RWPE2 (cell line): Measurements from ENCODE around the gene SKI.
A peak's percentile ranks its signal among the peaks of the same experiment; 100 is the strongest.

Experiments
- ATAC-seq: fragments of 200-7000 bp; cut with Tn5 transposase; 3 replicates; pipeline ENCODE4 v1.9.1; 2021; ENCODE audit warnings: low read depth
- DNase-seq: peaks from one replicate; pipeline ENCODE4 v3.0.0-alpha.2; 2020; ENCODE audit warnings: low spot score
- H3K27ac ChIP-seq: fragments of 450-650 bp; 2 replicates; pipeline ENCODE4 v1.5.1; 2017; ENCODE audit warnings: mild to moderate bottlenecking; ENCODE audit not compliant: poor library complexity, severe bottlenecking
- H3K27me3 ChIP-seq: fragments of 250-450 bp; sonication (Bioruptor Pico); 2 replicates; pipeline ENCODE4 v1.5.1; 2021; ENCODE audit warnings: mild to moderate bottlenecking, moderate library complexity; ENCODE audit not compliant: insufficient read depth, poor library complexity, severe bottlenecking
- H3K36me3 ChIP-seq: fragments of 250-450 bp; sonication (Bioruptor Pico); 2 replicates; pipeline ENCODE4 v1.5.1; 2020; ENCODE audit warnings: low read depth, mild to moderate bottlenecking, moderate library complexity
- H3K4me1 ChIP-seq: fragments of 250-450 bp; sonication (Bioruptor Pico); 2 replicates; pipeline ENCODE4 v1.5.1; 2021; ENCODE audit warnings: mild to moderate bottlenecking, moderate library complexity; ENCODE audit not compliant: insufficient read depth, poor library complexity, severe bottlenecking
- H3K4me3 ChIP-seq: fragments of 250-450 bp; sonication (Bioruptor Pico); 2 replicates; pipeline ENCODE4 v1.5.1; 2021; ENCODE audit warnings: mild to moderate bottlenecking, moderate library complexity; ENCODE audit not compliant: severe bottlenecking
- H3K9me3 ChIP-seq: fragments of 250-450 bp; sonication (Bioruptor Pico); 2 replicates; pipeline ENCODE4 v1.5.1; 2021; ENCODE audit warnings: mild to moderate bottlenecking, moderate library complexity; ENCODE audit not compliant: severe bottlenecking
- CTCF ChIP-seq: fragments of 450-650 bp; IDR thresholded peaks from one replicate; pipeline ENCODE4 v1.5.1; 2017; ENCODE audit warnings: mild to moderate bottlenecking, moderate library complexity; ENCODE audit not compliant: poor library complexity, severe bottlenecking

SKI gene

GRCh38 chr1:2355373-2356261, 127.5 kb downstream of the SKI start:
- no peak for ATAC-seq
- DNase-seq: peak; percentile 66
- no peak for TF ChIP-seq CTCF
- Histone ChIP-seq H3K27ac (no peak overlapping the region), H3K4me1 (no peaks in the 10 kb centered on the region), H3K9me3 (no peaks in the 10 kb centered on the region), H3K4me3 (no peak overlapping the region), H3K27me3 (no peaks in the 10 kb centered on the region), H3K36me3 (no peaks in the 10 kb centered on the region)

GRCh38 chr1:2356401-2356800, 128.3 kb downstream of the SKI start:
- Histone ChIP-seq H3K27me3 (no peaks in the 10 kb centered on the region), H3K4me3 (no peak overlapping the region), H3K36me3 (no peaks in the 10 kb centered on the region), H3K27ac (no peak overlapping the region), H3K9me3 (no peaks in the 10 kb centered on the region), H3K4me1 (no peaks in the 10 kb centered on the region)
- ATAC-seq (no peak), DNase-seq (peak; percentile 52)
- TF ChIP-seq CTCF: no peak

GRCh38 chr1:2356911-2357845, 129.1 kb downstream of the SKI start:
- DNase-seq (peak; percentile 58), ATAC-seq (no peak)
- TF ChIP-seq CTCF: no peak
- H3K27me3 ChIP-seq: no peaks in the 10 kb centered on the region
- no peaks in the 10 kb centered on the region for H3K36me3 ChIP-seq
- H3K4me1 ChIP-seq: no peaks in the 10 kb centered on the region
- no peak overlapping the region for H3K4me3 ChIP-seq
- no peak overlapping the region for H3K27ac ChIP-seq
- no peaks in the 10 kb centered on the region for H3K9me3 ChIP-seq

GRCh38 chr1:2358072-2358471, 130.0 kb downstream of the SKI start:
- H3K36me3 ChIP-seq: no peaks in the 10 kb centered on the region
- ATAC-seq: no peak
- no peaks in the 10 kb centered on the region for H3K9me3 ChIP-seq
- TF ChIP-seq CTCF: no peak
- peak; percentile 54 for DNase-seq
- H3K4me3 ChIP-seq: no peak overlapping the region
- no peaks in the 10 kb centered on the region for H3K4me1 ChIP-seq
- no peaks in the 10 kb centered on the region for H3K27me3 ChIP-seq
- no peak overlapping the region for H3K27ac ChIP-seq
